Muscle layer of colon (tissue), 2 donors: Measurements from ENCODE around the gene LRRC75B.
A peak's percentile ranks its signal among the peaks of the same experiment; 100 is the strongest.

Experiments
- H3K27ac ChIP-seq: one replicate; pipeline ENCODE4 v1.7.0; 2013; ENCODE audit warnings: low read depth, mild to moderate bottlenecking, low read length, moderate library complexity
- H3K27me3 ChIP-seq, 2 donors: one replicate each; pipeline ENCODE4 v1.7.0; 2013; ENCODE audit warnings: low read length in 2 of 2, mild to moderate bottlenecking in 2 of 2; ENCODE audit not compliant: insufficient read depth in 2 of 2, control insufficient read depth in 1 of 2
- H3K36me3 ChIP-seq: one replicate; pipeline ENCODE4 v1.7.0; 2013; ENCODE audit warnings: mild to moderate bottlenecking, low read length; ENCODE audit not compliant: insufficient read depth
- H3K4me1 ChIP-seq: one replicate; pipeline ENCODE4 v1.7.0; 2013; ENCODE audit warnings: mild to moderate bottlenecking, low read length; ENCODE audit not compliant: insufficient read depth
- H3K4me3 ChIP-seq, 2 donors: one replicate each; pipeline ENCODE4 v1.7.0; 2013; ENCODE audit warnings: low read length in 2 of 2, low read depth in 1 of 2, mild to moderate bottlenecking in 1 of 2, moderate library complexity in 1 of 2
- H3K9ac ChIP-seq: one replicate; pipeline ENCODE4 v1.7.0; 2013; ENCODE audit warnings: low read length
- H3K9me3 ChIP-seq: one replicate; pipeline ENCODE4 v1.7.0; 2013; ENCODE audit warnings: mild to moderate bottlenecking, low read length
- donor health status: abdominal sarcoma.
- donor health status: Adenocarcinoma of cecum.

The LRRC75B gene

GRCh38 chr22:24589518-24590030 lies 3.3 kb downstream of the LRRC75B start:
- H3K4me1 ChIP-seq = peaks cover 25% of the 10 kb centered on the region
- H3K9me3 ChIP-seq = no peaks in the 10 kb centered on the region
- H3K4me3 ChIP-seq = no peak overlapping the region
- peaks cover 29% of the 10 kb centered on the region for H3K36me3 ChIP-seq
- no peaks in the 10 kb centered on the region for H3K27me3 ChIP-seq
- H3K9ac ChIP-seq = no peak overlapping the region
- H3K27ac ChIP-seq = no peak overlapping the region

GRCh38 chr22:24588757-24589481 lies 4.0 kb downstream of the LRRC75B start:
- Histone ChIP-seq H3K9me3 (no peaks in the 10 kb centered on the region), H3K4me3 (no peak overlapping the region), H3K9ac (no peak overlapping the region), H3K27me3 (no peaks in the 10 kb centered on the region), H3K4me1 (peaks cover 29% of the 10 kb centered on the region), H3K27ac (no peak overlapping the region), H3K36me3 (peaks cover 29% of the 10 kb centered on the region)

- peaks cover 27% of the 10 kb centered on the region for H3K4me1 ChIP-seq
- no peaks in the 10 kb centered on the region for H3K27me3 ChIP-seq
- H3K9ac ChIP-seq = no peak overlapping the region
- peaks cover 29% of the 10 kb centered on the region for H3K36me3 ChIP-seq
- no peaks in the 10 kb centered on the region for H3K9me3 ChIP-seq
- H3K27ac ChIP-seq = no peak overlapping the region
- no peak overlapping the region for H3K4me3 ChIP-seq
Measured at GRCh38 chr22:24588381-24588756, 4.5 kb downstream of the LRRC75B start.

GRCh38 chr22:24587948-24588347 lies 4.9 kb downstream of the LRRC75B start:
- H3K4me1 ChIP-seq = peaks cover 29% of the 10 kb centered on the region
- H3K9ac ChIP-seq = no peak overlapping the region
- no peak overlapping the region for H3K4me3 ChIP-seq
- H3K27ac ChIP-seq = no peak overlapping the region
- H3K27me3 ChIP-seq = no peaks in the 10 kb centered on the region
- peaks cover 29% of the 10 kb centered on the region for H3K36me3 ChIP-seq
- H3K9me3 ChIP-seq = no peaks in the 10 kb centered on the region

GRCh38 chr22:24587251-24587650 lies 5.6 kb downstream of the LRRC75B start:
- Histone ChIP-seq H3K36me3 (peaks cover 29% of the 10 kb centered on the region), H3K9me3 (no peaks in the 10 kb centered on the region), H3K9ac (no peak overlapping the region), H3K4me1 (peaks cover 28% of the 10 kb centered on the region), H3K27ac (no peak overlapping the region), H3K4me3 (no peak overlapping the region), H3K27me3 (no peaks in the 10 kb centered on the region)

GRCh38 chr22:24585927-24586546 lies 6.8 kb downstream of the LRRC75B start:
- Histone ChIP-seq H3K4me3 (no peak overlapping the region), H3K27ac (no peak overlapping the region), H3K36me3 (peaks cover 29% of the 10 kb centered on the region), H3K9me3 (no peaks in the 10 kb centered on the region), H3K4me1 (peaks cover 21% of the 10 kb centered on the region), H3K9ac (no peak overlapping the region), H3K27me3 (no peaks in the 10 kb centered on the region)

GRCh38 chr22:24585461-24585860 lies 7.4 kb downstream of the LRRC75B start:
- H3K4me1 ChIP-seq = peaks cover 21% of the 10 kb centered on the region
- peaks cover 29% of the 10 kb centered on the region for H3K36me3 ChIP-seq
- H3K27me3 ChIP-seq = no peaks in the 10 kb centered on the region
- no peak overlapping the region for H3K9ac ChIP-seq
- H3K9me3 ChIP-seq = no peaks in the 10 kb centered on the region
- H3K4me3 ChIP-seq = no peak overlapping the region
- H3K27ac ChIP-seq = no peak overlapping the region

- Histone ChIP-seq H3K9ac (no peak overlapping the region), H3K4me3 (no peak overlapping the region), H3K9me3 (no peaks in the 10 kb centered on the region), H3K27me3 (no peaks in the 10 kb centered on the region), H3K36me3 (peaks cover 29% of the 10 kb centered on the region), H3K27ac (peak overlapping the region; percentile 63), H3K4me1 (peaks cover 24% of the 10 kb centered on the region)
Measured at GRCh38 chr22:24584871-24585411, 7.9 kb downstream of the LRRC75B start.

GRCh38 chr22:24584166-24584790 lies 8.6 kb downstream of the LRRC75B start:
- Histone ChIP-seq H3K4me1 (peaks cover 30% of the 10 kb centered on the region), H3K9ac (peak overlapping the region; percentile 40), H3K4me3 (peak overlapping the region in 1 of 2 donors; percentile 43), H3K27me3 (no peaks in the 10 kb centered on the region), H3K27ac (peak overlapping the region; percentile 86), H3K36me3 (peaks cover 29% of the 10 kb centered on the region), H3K9me3 (no peaks in the 10 kb centered on the region)

GRCh38 chr22:24583221-24584165 lies 9.4 kb downstream of the LRRC75B start:
- peak overlapping the region; percentile 40 for H3K9ac ChIP-seq
- peak overlapping the region; percentile 4 to 43 for H3K4me3 ChIP-seq
- peaks cover 22% of the 10 kb centered on the region for H3K36me3 ChIP-seq
- H3K27ac ChIP-seq = peak overlapping the region; percentile 86
- H3K9me3 ChIP-seq = no peaks in the 10 kb centered on the region
- H3K27me3 ChIP-seq = no peaks in the 10 kb centered on the region
- peaks cover 35% of the 10 kb centered on the region for H3K4me1 ChIP-seq
